IPS DF 4.7 (cell line): ENCODE measurements around the gene KLRC1.
A peak's percentile ranks its signal among the peaks of the same experiment; 100 is the strongest.
"Not testable (repeated sequence)": the region's sequence is repeated elsewhere in the genome, so short reads cannot be mapped to it uniquely, and the experiment has no call there.

Source experiments
- DNase-seq: peaks from one replicate; pipeline ENCODE4 v3.0.0-alpha.2; 2013; ENCODE audit warnings: low spot score; ENCODE audit errors: extremely low read depth

KLRC1 gene

GRCh38 chr12:10453156-10453555, at the start of gene KLRC1:
TSS of gene KLRC1 (minus strand) at chr12:10453377. CDS start at chr12:10451156, 2,221 bp downstream.
- DNase-seq, result no peak

- no peak for DNase-seq
Measured at GRCh38 chr12:10501030-10501429, 47.9 kb upstream of the KLRC1 start.

- no peak for DNase-seq
Measured at GRCh38 chr12:10498042-10498441, 44.9 kb upstream of the KLRC1 start.

- no peak for DNase-seq
Measured at GRCh38 chr12:10497602-10498001, 44.4 kb upstream of the KLRC1 start.

GRCh38 chr12:10491766-10492165, 38.6 kb upstream of the KLRC1 start:
- DNase-seq, result no peak

- DNase-seq, result not testable (repeated sequence)
Measured at GRCh38 chr12:10487328-10487727, 34.2 kb upstream of the KLRC1 start.

GRCh38 chr12:10481901-10482300, 28.7 kb upstream of the KLRC1 start:
- DNase-seq, result not testable (repeated sequence)

GRCh38 chr12:10472808-10473207, 19.6 kb upstream of the KLRC1 start:
- DNase-seq, result not testable (repeated sequence)

GRCh38 chr12:10469701-10470100, 16.5 kb upstream of the KLRC1 start:
- no peak for DNase-seq

- DNase-seq, result no peak
Measured at GRCh38 chr12:10466311-10466710, 13.1 kb upstream of the KLRC1 start.

- DNase-seq, result peak; percentile 62
Measured at GRCh38 chr12:10457760-10458159, 4.6 kb upstream of the KLRC1 start.

GRCh38 chr12:10456856-10457255, 3.7 kb upstream of the KLRC1 start:
- no peak for DNase-seq

GRCh38 chr12:10455766-10456165, 2.6 kb upstream of the KLRC1 start:
- DNase-seq, result no peak

- no peak for DNase-seq
Measured at GRCh38 chr12:10454531-10454930, 1.4 kb upstream of the KLRC1 start.

- no peak for DNase-seq
Measured at GRCh38 chr12:10448236-10448635, 4.9 kb downstream of the KLRC1 start.

GRCh38 chr12:10446052-10446451, 7.1 kb downstream of the KLRC1 start:
- not testable (repeated sequence) for DNase-seq

GRCh38 chr12:10441144-10441543, 12.0 kb downstream of the KLRC1 start:
- DNase-seq, result not testable (repeated sequence)

- DNase-seq, result not testable (repeated sequence)
Measured at GRCh38 chr12:10439608-10440274, 13.4 kb downstream of the KLRC1 start.

- not testable (repeated sequence) for DNase-seq
Measured at GRCh38 chr12:10437601-10438000, 15.6 kb downstream of the KLRC1 start.

- not testable (repeated sequence) for DNase-seq
Measured at GRCh38 chr12:10435816-10436215, 17.4 kb downstream of the KLRC1 start, which contains the start of gene KLRC2. TSS of gene KLRC2 (minus strand) at chr12:10436010. CDS start at chr12:10435986, 24 bp downstream.

- not testable (repeated sequence) for DNase-seq
Measured at GRCh38 chr12:10430623-10431022, 22.6 kb downstream of the KLRC1 start.

- DNase-seq, result not testable (repeated sequence)
Measured at GRCh38 chr12:10425938-10426337, 27.2 kb downstream of the KLRC1 start.

- DNase-seq, result not testable (repeated sequence)
Measured at GRCh38 chr12:10424260-10424899, 28.8 kb downstream of the KLRC1 start.
